HS-5 (cell line): ENCODE data around the gene FNDC5.

Experiments
- DNase-seq: peaks from one replicate; pipeline ENCODE4 v3.0.0-alpha.2; 2012; ENCODE audit warnings: low read depth

FNDC5 gene

DNA sequence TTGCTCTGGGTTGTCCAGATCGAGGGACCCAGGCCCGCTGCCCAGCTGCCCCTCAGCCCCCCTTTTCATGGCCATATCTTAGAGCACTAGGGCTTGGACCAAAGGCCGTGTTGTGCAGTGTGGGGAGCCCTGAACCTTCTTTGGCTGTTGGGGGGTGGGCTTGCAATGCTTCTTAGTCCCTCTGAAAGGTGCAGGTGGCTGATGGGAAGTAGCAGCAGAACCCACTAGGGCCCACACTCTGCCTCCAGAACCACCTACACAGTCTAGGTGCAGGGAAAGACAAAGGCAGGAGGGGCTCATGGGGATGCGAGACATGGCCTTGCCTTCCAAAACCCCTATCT, 13.3 kb upstream of the FNDC5 start:
- no peak for DNase-seq

DNA sequence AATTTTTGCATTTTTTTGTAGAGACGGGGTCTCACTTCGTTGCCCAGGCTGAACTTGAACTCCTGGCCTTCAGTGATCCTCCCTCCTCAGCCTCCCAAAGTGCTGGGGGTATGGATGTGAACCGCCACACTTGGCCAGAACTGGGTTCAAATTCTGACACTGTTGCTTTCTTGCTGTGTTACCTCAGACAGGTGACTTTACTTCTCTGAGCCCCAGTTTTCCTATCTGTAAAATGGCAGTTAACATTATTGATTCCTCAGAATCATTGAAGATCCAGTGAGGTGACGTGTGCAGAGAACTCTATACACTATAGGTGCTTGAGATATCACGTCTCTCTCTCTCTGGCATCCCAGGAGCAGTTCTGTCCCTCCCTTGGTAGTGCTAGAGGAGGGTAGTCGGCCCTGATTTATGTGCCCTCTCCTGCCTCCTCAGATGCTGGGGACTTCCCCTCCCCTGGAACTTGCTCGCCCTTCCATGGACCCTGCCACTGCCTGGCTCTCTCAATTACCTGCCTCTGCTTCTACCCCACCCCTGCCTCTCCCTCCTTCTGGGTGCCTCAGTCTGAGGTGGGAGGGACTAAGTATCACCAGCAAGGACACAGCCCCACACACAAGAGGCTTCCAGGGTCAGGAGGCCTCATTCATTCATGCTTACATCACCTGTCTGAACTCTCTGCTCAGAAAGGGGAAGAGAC, 12.8 kb upstream of the FNDC5 start:
- no peak for DNase-seq

DNA sequence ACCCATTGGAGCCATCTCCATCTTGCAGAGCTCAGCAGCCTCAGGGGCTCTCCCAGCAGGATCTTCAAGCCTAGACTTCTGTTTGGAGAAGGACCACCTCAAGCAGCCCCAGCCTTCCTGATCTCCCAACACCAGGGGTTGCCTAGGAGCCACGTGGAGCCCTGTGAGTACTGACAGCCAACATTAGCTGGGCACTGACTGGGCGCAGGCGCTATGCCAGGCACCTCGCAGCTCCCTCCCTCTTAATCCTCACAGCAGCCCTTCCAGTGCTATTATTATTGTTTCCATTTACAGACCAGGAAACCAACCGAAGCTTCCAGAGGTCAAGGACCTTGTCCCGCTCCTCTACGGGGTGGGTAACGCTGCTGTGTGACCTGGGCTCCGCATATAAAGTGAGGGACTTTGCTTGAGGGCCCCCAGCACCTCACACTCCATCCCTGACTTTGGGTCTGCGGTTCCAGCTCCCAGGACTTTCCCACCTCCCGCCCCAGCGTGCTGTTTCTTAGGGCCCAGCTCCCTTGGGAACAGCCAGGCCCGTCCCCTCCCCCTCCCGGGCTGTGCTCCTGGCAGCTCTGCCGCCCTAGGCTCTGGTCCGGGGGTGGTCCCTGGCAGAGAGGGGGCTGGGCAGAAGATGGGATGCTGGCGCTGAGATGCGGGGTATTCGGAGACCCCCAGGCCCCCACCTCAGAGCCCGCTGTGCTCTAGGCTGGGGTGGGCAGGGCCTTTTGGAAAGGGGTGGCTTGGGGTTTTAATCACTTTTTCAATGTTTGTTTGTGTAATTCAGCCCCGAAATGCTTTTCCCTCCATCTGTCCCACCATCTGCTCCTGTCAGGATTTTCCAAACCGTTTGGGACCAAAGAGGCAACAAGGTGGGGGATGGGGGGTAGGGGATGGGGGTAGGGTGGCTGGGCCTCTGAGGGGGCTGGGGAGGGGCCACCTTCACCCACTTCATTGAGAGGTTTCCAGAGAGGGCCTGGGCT, 11.4 kb upstream of the FNDC5 start:
- no peak for DNase-seq

DNA sequence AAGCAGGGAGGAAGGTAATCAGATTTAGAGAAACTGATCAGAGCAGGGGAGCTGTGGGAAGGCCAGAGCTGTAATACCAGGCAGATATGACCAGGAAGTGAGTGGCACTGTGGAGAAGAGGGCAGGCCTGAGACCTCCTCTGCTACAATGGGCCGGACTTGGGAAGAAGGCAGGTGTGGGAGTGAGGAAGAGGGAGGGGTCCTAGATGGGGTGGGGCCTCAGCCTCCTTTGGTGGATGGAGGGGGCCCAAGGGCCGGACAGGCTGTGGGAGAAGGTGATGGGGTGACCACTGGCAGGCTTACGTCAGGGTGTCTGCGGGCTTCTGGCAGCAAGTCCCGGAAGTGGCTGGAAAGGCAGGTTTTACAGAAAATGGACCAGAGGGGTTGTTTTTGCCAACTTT, 10.6 kb upstream of the FNDC5 start:
- DNase-seq, result no peak

DNA sequence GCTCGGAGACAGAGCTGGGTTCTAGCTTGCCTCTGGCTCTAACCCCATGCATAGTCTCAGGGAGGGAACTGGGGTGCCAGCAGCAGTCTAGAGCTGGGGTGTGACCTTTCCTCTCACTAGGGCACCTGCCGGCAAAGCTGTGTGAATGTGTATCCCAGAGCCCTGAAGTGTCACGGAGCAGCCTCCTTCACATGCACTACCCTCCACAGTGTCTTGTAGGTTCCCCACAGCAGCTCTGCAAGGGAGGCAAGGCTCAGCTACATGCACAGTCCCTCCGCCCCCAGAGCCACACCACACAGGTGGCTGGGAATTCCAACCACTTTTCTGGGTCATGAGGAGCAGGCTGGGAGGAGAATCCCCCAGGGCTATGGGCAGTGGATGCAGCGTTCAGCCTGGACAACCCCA, 7.9 kb upstream of the FNDC5 start:
- no peak for DNase-seq

DNA sequence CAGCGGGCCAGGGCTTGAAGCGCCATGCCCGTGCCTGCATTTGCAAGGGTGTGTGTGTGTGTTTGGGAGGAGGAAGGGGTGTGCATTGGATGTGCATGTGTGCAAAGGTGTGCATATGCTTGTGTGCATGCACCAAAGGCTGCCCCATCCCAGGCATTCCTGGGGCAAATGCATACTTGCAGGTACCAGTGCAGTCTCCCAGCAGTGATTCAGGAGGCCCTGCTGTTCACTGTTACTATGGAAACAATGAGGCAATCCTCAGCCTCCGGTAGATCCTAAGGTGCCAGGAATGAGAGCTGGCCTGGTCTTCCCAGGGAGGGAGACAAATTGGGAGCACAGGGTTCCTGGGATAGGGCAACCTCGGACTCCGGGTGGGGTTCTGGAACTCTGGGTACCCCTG, 7.5 kb upstream of the FNDC5 start:
- DNase-seq, result no peak

DNA sequence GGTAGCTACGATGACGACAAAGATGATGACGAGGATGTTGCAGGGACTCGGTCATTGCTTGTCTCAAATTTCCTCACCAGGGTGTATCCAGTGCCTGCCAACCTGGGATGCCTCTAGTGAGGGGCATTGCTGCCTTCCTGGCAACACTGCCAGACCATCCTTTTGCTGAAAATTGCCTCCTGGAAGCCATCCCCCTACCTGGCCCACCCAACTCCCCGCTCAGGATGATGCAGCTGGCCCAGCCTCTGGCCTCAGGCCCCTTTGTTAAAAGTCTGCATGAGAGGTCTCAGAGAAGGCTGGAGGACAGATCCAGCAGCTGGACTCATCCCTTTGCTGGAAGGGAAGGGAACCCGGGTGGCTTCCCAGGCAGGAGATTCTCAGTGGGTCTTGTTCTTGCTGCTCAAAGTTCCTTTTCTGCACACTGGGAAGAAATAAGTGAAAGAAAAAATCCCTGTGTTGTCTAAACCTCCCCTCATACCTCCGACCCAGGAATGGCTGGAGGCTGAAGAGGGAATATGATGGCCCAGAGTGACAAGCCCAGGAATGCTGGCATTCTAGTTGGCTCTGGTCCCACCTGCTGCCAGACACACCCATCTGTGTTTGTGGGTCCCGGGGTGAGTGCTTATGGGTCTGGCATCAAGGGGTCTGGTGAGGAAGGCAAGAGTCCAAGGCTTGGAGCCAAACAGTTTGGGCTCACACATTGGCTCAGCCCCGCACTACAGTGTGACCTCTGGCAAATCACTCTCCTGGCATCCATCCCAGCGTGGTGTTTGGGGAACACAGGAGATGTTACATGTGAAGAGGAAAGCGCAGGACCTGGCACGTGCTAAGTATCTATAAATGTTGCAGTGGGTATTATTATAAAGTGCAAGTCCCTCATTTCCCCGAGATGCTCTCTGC, 6.7 kb upstream of the FNDC5 start:
- DNase-seq, result no peak

DNA sequence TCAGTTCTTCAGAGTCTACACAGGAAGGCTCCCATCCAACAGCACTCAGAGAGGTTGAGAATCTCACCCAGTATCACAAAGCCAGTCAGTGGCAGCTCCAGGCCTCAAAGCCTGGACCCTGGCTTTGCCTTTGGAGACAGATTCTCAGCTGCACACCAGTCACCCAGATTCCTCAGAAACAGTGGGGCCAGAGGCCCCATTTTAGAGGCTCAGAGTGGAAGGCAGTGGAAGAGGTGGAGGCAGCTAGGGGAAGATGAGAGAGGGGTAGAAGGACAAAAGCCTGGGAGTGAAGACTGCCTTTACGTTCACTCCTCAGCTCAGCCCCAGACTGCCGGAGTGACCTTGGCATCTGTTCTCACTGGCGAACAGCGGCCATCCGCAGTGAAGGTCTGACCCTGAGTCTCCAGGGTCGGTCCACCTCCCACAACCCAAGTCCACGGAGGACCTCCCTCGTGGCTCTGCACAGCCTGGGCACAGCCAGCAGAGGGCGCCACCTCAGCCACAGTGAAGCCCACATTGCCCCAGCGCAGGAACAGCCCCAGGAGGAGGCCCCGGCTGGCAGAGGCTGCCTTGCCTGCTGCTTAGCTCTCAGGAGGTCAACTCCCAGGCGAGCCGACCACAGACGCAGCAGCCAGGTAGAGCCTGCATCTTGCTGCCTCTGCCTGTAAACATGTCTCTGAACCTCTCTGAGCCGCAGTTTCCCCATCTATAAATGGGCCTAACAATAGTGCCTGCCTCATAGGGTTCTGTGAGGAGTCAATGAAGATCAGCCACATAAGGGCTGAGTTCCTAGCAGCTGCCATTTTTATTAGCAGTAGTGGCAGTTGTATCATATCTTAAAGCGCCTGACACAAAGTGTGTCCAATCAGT, 5.9 kb upstream of the FNDC5 start:
- no peak for DNase-seq

DNA sequence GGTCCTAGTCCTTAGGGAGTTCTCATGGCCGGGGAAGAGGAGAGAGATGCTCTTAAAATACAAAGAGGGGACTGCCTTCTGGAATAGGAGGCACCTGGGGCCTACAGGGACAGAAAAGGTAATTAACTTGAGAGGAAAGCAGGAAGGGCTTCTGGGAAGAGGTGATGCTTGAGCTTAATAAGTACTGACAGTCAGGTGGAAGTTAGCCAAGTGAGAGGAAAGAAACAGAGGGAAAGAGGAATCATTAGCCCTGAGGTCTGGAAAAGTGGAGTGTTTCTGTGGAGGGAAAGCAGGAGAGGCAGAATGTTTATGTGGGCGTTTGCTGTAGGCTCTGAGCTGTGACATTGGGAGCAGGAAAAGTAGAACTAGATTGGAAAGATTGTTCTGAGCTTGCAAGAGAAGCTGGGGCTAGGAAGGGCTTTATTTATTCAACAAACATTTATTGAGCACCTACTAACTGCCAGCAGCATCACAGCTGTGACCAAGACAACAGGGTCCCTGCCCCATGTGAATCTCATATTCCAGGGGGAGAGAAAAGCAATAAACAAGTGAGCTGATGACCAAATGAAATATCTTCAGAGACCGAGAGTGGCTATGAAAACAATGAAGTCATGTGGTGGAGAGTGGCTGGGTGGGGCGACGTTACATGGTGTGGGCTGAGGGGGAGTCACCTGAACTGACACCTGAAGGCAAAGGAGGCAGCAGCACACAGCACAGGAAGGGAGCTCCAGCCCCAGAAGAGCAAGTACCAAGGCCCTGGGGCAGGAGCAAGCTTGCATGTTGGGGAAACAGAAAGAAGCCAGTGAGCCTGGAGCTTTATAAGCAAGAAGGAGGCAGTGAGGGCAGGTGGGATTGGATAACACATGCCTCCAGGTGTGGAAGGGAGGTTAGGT, 4.4 kb upstream of the FNDC5 start:
- no peak for DNase-seq

DNA sequence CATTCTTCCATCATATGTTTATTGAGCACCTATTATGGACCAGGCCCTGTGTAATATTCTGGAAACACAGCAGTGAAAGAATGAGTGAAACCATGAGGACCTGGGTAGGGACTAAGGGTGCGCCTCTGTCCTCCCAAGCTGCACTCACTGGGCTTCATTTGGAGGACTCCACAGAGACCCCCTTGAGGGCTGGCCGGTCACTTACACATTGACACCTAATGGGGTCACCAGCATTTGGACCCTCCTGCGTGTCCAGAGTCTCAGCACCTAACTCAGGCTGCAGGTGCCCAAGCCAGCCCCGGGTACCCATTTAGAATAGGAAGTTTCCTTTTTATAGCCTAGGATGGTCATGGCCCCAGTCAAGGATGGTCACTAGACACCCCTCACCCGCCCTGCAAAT, 2.8 kb upstream of the FNDC5 start:
- DNase-seq, result no peak

DNA sequence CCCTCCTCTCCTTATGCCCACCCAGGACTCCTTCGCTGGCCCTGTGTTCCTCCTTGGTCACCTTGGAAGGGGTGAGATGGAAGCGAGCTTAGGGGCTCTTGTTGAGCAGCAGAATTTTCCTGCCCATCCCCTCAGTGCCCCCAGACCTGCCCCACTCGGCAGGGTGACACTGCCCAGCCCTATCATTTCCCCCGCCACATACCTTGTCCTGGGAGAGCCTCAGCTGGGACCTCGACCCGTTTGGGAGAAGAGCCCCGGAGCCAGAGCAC, 1.4 kb upstream of the FNDC5 start:
- DNase-seq, result no peak

DNA sequence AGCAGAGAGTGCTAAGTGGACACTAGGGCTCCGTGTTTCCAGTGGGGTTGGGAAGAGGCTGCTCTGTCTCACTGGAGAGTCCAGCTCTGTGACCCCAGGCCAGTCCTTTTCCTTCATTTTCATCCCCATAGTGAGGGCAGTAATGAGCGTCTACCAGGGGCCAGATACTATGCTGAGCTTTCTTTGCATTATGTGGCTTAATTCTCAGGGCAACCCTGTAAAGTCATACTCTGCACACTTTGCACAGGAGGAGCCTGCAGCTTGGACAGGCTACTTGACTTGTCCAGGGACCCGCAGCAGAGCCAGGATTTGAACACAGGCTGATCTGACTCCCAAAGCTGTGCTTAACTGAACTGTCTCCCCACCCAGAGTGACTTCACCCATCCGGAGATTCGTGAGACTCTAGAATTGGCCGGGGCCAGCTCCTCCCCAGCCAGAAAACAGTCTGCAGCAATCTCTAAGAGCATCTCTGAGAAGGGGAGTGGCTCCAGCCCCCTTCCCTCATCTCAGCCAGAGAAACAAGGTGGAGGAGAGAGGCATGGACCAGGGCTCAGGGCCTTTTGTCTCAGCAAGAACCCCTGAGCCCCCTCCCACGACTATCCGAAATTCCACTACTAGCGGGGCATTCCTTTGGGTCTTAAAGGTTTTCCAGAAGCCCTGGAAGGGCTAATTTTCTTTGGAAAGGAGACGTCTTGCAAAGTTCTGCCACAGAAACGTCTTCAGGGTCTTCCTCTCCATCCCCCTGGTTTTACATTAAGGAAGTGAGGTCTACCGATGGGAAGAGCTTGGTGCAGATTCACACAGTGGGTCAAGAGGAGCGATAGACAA, 866 bp upstream of the FNDC5 start:
- DNase-seq, result no peak

DNA sequence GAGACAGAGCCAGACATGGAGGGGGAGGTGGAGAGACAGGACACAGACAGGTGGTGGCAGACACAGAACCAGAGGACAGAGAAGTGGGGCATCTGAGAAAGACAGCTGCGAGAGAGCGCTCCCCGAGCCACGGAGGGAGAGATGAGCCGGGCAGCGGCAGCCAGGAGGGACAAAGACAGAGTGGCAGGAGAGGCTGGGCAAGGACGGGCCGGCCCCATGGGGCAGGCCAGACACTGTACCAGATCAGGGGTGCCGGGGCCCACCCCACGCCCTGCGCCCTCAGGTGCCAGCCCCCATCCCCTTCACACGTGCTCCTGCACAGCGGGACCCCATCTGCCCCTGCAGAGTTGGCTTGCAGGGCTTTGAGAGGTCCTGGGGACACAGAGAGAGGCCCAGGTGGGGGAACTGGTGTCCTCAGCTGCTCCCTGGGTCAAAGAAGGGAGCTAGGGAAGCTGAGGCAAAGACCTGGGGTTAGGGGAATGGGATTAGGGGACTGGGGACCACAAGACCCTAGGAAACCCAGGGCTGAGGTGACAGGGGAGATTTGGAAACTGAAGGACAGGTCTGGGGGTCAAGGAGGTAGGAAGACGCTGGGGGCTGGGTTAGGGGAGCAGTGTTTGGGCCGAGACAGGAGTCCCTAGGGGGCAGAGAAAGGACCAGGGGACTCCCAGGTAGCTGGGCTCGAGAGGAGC, 643 bp downstream of the FNDC5 start:
- DNase-seq, result no peak

DNA sequence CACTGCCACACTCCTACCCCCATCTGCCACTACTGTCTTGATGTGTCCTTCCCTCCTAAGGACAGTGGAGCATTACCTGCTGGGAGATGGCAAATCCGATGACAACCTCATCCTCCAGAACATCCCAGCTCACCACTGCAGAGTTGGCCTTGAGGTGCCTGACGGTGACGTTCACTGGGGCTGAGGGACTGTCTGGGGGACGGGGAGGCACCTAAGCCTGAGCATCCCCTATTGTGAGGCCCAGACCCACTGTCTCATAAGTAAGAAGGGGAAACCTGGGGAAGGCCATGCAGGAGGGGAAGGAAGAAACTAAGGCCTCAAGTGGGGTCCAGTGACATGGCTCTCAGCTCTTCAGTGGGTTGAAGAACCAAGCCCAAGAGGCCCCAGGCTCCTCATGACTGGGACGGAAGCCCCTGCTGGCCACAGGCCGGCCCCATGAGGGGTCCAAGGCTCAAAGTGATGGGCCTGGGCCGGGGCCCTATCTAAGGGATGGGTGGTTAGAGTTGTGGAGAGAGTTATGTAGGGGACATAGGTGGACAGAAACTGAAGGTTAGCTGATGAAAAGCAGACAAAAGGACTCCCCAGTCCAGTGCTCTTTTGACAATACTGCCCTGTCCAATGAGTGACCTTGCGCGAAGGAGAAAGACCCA, 1.8 kb downstream of the FNDC5 start:
- DNase-seq, result no peak

DNA sequence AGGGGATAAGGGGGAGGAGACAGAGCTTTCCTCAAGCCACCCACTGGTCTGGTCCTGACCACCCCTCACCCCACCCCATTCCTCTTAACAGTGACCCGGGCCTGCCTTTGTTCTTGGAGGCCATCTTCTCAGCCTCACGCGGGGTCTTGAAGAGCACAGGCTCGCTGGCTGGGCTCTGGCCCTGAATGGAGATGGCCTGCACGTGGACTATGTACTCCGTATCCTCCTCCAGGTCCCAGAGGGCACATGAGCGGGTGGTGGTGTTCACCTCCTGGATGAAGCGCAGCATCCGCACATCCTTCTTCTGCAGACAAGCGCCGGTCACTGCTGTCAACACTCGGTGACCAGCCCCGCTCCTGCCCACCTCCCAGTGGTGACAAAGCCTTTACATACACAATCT, 2.6 kb downstream of the FNDC5 start:
- DNase-seq, result no peak

DNA sequence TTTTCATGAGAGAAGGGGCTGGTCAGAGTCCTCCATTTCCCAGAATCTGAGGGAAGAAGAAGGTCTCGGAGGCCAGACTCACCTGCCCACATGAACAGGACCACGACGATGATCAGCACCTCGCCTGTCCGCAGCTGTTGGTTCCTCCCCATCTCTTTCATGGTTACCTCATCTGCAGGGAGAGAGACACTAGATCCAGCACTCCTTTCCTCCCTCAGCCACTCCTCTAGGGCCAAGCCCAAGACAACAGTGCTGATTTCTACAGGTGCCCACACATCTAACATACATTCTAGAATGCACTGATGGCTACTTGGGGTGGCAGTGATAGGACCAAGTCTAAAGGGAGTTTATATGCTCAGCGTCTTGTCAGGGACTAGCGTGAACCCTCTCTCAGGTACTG, 3.0 kb downstream of the FNDC5 start:
- DNase-seq, result no peak

DNA sequence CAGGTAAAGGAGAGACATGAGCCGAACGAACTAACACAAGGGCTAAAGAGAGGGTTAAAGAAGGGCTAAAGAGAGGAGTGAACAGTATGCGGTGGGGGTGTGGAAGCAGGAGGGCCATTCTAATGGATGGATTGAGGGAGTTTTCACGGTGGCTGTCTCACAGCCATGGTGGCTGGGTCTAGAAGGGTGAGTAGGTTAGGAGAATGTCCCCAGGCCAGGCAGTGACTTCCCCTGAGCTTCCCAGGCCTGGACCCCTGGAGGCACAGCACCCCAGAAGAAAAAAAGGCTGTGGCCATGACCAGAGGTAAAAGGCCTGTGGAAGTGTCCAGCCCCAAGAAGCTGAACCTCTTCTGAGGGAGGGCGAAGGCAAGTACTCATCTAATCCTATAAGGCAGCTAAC, 3.6 kb downstream of the FNDC5 start:
- DNase-seq, result no peak

DNA sequence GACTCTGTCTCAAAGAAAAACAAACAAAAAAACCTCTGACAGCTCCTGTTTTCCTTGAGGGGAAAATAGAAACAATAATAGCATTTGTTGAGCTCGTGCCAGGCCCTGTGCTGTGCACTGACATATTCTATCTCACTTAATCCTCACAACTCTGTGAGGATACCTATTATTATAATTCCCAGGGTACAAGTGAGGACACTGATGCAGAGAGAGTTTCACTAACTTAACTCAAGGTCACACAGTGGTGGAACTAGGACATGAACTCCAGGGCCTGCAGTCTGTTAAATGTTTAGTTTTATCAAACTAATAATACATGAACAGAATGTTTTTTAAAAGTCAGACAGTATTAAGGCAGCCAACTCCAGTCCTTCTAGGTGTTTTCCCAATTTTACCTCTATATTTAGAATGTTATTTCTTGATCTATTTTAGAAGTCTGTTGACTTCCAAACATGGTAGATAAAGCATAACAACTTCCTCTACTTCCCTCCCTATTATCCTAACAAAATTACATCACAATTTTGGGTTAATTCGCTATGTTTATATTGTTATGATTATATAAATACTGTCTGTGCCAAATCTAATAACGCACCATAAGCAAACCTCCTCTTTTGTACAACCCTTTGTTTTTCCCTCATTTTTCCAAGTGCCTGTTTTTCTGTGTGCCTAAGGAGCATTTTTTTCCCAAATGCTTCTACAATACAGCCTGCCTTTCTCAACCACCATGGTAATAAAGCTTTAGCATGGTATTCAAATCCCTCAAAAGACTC, 4.9 kb downstream of the FNDC5 start:
- DNase-seq, result no peak
